Activated T-helper 2 cell treated with anti-CD3 and anti-CD28 coated beads, Interferon-gamma antibody, Interleukin-2, Interleukin-4, amounts not matched to agents 10 μg/mL and 5 μg/mL and 100 μg/mL, durations not matched to agents 14 hours and 24 hours and 36 hours (primary cell): ENCODE results near the gene VPS51. TPM values are rescaled to one million over a fixed set of nuclear protein-coding genes. Genes with fewer than 3 reads are reported as not detected.
A peak's percentile ranks its signal among the peaks of the same experiment; 100 is the strongest.
"Not testable (repeated sequence)": the region's sequence is repeated elsewhere in the genome, so short reads cannot be mapped to it uniquely, and the experiment has no call there.

Experiments
- DNase-seq: peaks from one replicate; pipeline ENCODE4 v3.0.0; 2021; ENCODE audit warnings: low spot score
- H3K27ac Mint-ChIP-seq: one replicate; pipeline ENCODE4 v1.8.0; 2021; ENCODE audit warnings: mixed read lengths
- H3K27me3 Mint-ChIP-seq: one replicate; pipeline ENCODE4 v1.8.0; 2021; ENCODE audit warnings: low read depth, mixed read lengths
- H3K36me3 Mint-ChIP-seq: one replicate; pipeline ENCODE4 v1.8.0; 2021; ENCODE audit warnings: low read depth, mixed read lengths
- H3K4me1 Mint-ChIP-seq: one replicate; pipeline ENCODE4 v1.8.0; 2021; ENCODE audit warnings: low read depth, mixed read lengths
- H3K4me3 Mint-ChIP-seq: one replicate; pipeline ENCODE4 v1.8.0; 2021; ENCODE audit warnings: low read depth, mild to moderate bottlenecking, moderate library complexity, mixed read lengths
- H3K9me3 Mint-ChIP-seq: one replicate; pipeline ENCODE4 v1.8.0; 2021; ENCODE audit warnings: mixed read lengths
- intact Hi-C: fragments of 100-400 bp; cut with micrococcal nuclease; formaldehyde crosslinking; loops from one replicate; pipeline ENCODE4 v1.15.1; 2023
- total RNA-seq: library from RNA; stranded (reverse); gene quantifications from 2 replicates; pipeline ENCODE4 v1.2.3, GENCODE V29; 2022

VPS51 gene
- total RNA-seq, 1 donor from 2014 or later = 121 TPM

DNA sequence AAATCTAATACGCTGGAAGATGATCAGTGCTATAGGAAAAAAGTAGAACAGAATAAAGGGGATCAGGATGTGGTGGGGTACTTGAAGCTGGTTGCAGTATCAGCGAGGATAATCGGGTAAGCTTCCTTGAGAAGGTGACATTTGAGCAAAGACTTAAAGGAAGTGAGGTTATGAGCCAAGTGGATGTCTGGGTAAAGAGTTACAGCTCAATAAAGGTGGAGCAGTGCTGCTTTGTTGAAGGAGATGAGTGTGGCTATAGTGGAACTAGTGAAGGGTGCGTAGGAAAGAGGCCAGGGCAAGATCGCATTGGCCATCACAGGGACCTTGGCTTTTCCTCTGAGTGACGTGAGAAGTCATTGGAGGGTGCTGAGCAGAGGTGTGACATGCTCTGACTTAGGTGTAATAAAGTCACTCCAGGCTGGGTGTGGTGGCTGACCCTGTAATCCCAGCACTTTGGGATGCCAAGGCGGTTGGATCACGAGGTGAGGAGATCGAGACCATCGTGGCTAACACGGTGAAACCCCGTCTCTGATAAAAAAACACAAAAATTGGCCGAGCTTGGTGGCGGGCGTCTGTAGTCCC lies 40.6 kb downstream of the VPS51 start:
- Mint-ChIP-seq H3K36me3 (peaks cover 15% of the 10 kb centered on the region), H3K4me3 (peak overlapping the region; percentile 74), H3K9me3 (no peaks in the 10 kb centered on the region), H3K27me3 (peaks cover 11% of the 10 kb centered on the region), H3K4me1 (peaks cover 26% of the 10 kb centered on the region), H3K27ac (no peak overlapping the region)
- intact Hi-C loops = no loop called here
- no peak for DNase-seq

DNA sequence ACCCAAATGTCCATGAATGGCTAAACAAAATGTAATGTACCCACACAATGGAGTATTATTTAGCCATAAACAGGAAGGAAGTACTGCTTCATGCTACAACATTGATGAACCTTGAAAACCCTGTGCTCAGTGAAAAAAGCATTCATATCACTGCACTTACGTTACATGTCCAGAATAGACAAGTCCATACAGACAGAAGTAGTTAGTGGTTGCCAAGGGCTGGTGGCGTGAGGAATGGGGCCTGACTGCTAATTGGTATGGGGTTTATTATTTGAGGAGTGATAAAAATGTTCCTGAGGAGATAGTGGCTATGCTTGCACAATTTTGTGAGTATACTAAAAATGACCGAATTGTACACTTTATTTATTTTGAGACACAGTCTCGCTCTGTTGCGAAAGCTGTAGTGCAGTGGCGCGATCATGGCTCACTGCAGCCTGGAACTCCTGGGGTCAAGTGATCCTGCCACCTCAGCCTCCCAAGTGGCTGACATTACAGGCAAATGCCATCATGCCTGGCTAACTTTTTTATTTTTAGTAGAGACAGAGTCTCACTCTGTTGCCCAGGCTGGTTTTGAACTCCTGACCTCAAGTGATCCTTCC lies 46.0 kb downstream of the VPS51 start:
- H3K27me3 Mint-ChIP-seq = peaks cover 26% of the 10 kb centered on the region
- H3K4me1 Mint-ChIP-seq = no peaks in the 10 kb centered on the region
- H3K9me3 Mint-ChIP-seq = no peaks in the 10 kb centered on the region
- intact Hi-C loops = no loop called here
- H3K27ac Mint-ChIP-seq = no peak overlapping the region
- no peaks in the 10 kb centered on the region for H3K36me3 Mint-ChIP-seq
- DNase-seq = no peak
- H3K4me3 Mint-ChIP-seq = no peak overlapping the region

DNA sequence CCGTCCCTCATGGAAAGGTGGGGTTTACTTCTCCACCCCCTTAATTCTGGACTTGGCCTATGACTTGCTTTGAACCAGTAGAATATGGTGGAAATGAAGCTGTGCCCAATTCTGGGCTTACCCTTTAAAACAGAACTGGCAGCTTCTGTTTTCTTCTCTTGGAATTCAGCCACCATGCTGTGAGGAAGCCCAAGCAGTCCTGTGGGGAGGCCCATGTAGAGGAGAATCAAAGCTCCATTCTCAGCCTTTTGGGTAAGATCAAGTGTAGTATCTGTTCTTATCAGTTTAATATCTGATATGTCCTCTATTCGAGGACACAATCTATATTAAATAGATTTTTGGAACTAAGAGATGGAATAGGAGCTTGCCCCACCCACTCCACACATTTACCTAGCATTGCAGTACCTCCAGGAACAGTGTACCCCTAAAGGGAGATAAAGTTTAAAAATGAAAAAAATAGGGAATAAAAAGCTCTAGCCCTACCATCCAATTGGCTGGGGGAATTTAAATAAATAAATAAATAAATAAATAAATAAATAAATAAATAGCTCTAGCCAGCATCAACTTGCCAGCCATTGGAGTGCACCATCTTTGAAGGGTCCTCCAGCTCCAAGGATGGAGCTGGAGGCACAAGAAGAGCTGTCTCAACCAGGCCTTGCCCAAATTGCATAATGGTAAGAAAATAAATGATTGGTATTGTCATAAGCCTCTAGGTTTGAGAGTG lies 51.5 kb downstream of the VPS51 start:
- Mint-ChIP-seq H3K36me3 (no peaks in the 10 kb centered on the region), H3K9me3 (no peaks in the 10 kb centered on the region), H3K27ac (no peak overlapping the region), H3K27me3 (peaks cover 10% of the 10 kb centered on the region), H3K4me1 (peaks cover 11% of the 10 kb centered on the region), H3K4me3 (no peak overlapping the region)
- intact Hi-C loops = no loop called here
- DNase-seq = no peak

DNA sequence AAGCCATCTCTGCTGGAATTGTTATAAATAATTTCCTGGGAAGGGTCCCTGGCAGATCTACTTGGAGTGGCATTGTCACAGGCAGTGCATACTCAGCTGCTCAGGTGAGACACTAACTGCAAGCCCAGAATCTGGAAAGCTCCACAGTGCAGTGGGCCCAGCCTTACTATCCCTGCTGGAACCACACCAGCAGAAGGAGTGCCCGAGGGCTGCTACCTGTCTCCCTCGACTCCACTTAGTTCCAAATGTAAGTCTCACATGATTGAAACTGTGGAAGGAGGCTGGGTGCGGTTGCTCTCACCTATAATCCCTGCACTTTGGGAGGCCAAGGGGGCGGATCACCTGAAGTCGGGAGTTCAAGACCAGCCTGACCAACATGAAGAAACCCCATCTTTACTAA lies 52.6 kb downstream of the VPS51 start:
- DNase-seq = no peak
- no peaks in the 10 kb centered on the region for H3K36me3 Mint-ChIP-seq
- H3K27ac Mint-ChIP-seq = no peak overlapping the region
- peaks cover 10% of the 10 kb centered on the region for H3K27me3 Mint-ChIP-seq
- intact Hi-C loops = no loop called here
- peaks cover 13% of the 10 kb centered on the region for H3K4me1 Mint-ChIP-seq
- H3K4me3 Mint-ChIP-seq = no peak overlapping the region
- H3K9me3 Mint-ChIP-seq = no peaks in the 10 kb centered on the region

DNA sequence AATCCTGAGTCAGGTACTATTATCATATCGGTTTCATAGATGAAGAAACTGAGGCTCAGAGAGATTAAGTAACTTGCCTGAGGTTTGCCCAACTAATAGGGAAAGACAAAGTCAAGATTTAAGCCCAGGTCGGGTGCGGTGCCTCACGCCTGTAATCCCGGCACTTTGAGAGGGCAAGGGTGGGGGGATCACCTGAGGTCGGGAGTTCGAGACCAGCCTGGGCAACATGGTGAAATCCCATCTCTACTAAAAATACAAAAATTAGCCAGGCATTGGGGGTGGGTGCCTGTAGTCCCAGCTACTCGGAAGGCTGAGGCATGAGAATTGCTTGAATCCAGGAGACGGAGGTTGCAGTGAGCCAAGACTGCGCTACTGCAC lies 54.1 kb downstream of the VPS51 start:
- intact Hi-C loops, H3K4me3 Mint-ChIP-seq, DNase-seq, H3K36me3 Mint-ChIP-seq, H3K9me3 Mint-ChIP-seq, H3K27ac Mint-ChIP-seq, H3K27me3 Mint-ChIP-seq: not testable (repeated sequence)
- peaks cover 13% of the 10 kb centered on the region for H3K4me1 Mint-ChIP-seq

DNA sequence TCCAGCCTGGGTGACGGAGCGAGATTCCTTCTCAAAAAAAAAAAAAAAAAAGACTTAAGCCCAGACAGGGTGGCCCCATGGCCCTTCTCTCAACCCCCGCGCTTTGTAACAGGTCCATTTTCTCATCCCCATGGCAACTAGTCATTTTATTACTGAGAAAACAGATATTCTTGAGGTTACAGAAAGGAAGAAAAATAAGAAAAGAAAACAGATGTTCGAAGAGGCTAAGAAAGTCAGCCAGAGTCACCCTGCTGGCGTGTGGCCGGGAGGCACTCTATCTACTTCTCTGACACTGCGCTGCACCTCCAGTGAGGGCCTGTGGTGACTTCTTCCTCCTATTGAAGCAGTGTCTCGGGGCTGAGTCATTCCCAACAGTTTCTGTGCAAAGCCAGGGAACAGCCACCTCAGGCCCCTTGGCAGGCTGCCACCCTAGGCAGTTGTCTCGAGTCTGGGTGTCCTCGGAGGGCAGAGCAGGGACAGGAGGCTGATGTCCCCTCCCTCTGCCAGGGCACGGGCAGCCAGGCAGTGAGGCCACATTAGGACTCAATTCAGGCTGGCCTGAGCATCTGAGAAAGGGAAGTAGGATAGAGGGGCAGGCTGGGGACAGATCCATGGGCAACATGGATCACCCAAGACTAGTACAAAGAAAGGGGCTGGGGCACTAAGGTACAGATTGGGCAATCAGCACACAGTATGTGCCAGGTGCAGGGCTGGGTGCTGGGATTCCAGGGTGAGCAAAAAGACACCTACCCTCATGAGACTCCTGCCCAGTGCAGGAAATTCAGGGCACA lies 54.7 kb downstream of the VPS51 start:
- intact Hi-C loops = no loop called here
- DNase-seq = no peak

DNA sequence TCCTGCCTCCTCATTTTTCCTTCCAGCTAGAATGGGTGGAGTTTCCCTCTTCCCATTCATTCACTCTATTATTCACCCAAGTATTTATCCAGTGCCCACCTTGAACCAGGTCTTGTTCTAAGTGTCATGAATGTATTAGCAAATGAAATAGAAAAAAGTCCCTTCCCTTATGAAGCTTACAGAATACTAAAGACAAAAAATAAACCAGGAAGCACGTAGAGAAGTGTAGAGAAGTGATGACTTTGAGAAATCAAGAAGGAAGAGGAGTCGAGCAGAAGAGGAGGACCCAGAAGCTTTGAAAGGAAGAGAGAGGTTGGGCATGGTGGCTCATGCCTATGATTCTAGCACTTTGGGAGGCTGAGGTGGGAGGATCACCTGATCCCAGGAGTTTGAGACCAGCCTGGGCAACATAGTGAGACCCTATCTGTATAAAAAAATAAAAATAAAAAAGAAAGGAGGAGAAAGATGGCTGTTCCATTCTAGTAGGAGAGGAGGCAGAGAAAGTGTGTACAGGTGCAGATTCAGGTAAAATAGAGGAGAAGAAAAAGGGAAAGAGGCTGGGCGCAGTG lies 55.4 kb downstream of the VPS51 start:
- intact Hi-C loops = no loop called here
- no peak for DNase-seq
- Mint-ChIP-seq H3K9me3 (no peaks in the 10 kb centered on the region), H3K27me3 (no peaks in the 10 kb centered on the region), H3K27ac (no peak overlapping the region), H3K36me3 (no peaks in the 10 kb centered on the region), H3K4me1 (peaks cover 13% of the 10 kb centered on the region), H3K4me3 (no peak overlapping the region)

More for the DNA sequence above, 54.7 kb downstream of the VPS51 start:
- peaks cover 13% of the 10 kb centered on the region for H3K4me1 Mint-ChIP-seq
- H3K27me3 Mint-ChIP-seq = peaks cover 6% of the 10 kb centered on the region
- H3K9me3 Mint-ChIP-seq = no peaks in the 10 kb centered on the region
- H3K27ac Mint-ChIP-seq = no peak overlapping the region
- H3K4me3 Mint-ChIP-seq = no peak overlapping the region
- H3K36me3 Mint-ChIP-seq = no peaks in the 10 kb centered on the region

DNA sequence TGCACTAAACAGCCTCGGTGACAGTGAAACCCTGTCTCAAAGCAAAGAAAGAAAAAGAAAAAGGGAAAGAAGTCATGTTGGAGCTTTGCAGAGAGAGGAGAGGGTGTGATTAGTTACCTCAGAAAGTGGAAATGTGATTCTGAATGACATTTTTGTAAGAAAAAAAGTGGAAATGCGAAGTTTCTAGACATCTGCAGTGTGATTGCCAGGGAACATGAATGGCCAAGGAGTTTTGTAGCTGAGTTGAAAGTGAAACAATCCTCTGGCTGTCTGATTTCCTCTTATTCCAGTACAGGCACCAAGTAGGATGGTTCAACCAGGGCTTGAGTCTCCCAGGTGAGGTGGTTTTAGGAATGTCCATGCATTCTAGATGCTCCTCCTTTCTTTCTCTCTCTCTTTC lies 56.1 kb downstream of the VPS51 start:
- Mint-ChIP-seq H3K4me1 (peaks cover 13% of the 10 kb centered on the region), H3K27me3 (no peaks in the 10 kb centered on the region), H3K36me3 (no peaks in the 10 kb centered on the region), H3K9me3 (no peaks in the 10 kb centered on the region), H3K4me3 (no peak overlapping the region), H3K27ac (no peak overlapping the region)
- intact Hi-C loops = no loop called here
- no peak for DNase-seq

DNA sequence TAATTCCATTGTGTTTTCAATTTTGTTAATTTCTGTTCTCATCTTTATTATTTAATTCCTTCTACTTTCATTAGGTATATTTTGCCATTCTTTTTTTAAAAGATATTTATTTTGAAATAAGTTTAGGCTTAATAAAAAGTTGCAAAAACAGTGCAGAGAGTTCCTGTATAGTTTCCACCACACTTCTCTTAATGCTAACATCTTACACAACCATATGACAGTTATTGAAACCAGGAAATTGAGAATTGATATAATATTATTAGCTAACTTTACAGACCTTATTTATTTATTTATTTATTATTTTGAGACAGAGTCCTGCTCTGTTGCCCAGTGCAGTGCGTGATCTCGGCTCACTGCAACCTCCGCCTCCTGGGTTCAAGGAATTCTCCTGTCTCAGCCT lies 60.2 kb downstream of the VPS51 start:
- no peak overlapping the region for H3K4me3 Mint-ChIP-seq
- H3K4me1 Mint-ChIP-seq = peaks cover 5% of the 10 kb centered on the region
- H3K9me3 Mint-ChIP-seq = no peaks in the 10 kb centered on the region
- H3K27ac Mint-ChIP-seq = no peak overlapping the region
- peaks cover 8% of the 10 kb centered on the region for H3K27me3 Mint-ChIP-seq
- intact Hi-C loops = no loop called here
- no peak for DNase-seq
- no peaks in the 10 kb centered on the region for H3K36me3 Mint-ChIP-seq

DNA sequence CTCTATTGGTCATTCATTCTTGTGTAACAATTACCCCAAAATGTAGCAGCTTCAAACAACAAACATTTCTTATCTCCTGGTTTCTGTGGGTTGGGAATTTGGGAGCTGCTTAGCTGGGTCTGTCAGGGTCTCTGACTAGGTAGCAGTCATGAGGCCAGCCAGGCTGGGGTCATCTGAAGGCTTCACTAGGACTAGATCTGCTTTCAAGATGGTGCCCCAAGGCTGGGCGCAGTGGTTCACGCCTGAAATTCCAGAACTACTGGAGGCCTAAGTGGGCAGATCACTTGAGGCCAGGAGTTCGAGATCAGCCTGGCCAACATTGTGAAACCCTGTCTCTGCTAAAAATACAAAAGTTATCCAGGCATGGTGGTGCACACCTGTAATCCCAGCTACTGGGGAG lies 60.9 kb downstream of the VPS51 start:
- intact Hi-C loops = no loop called here
- H3K9me3 Mint-ChIP-seq = no peaks in the 10 kb centered on the region
- H3K4me3 Mint-ChIP-seq = no peak overlapping the region

DNA sequence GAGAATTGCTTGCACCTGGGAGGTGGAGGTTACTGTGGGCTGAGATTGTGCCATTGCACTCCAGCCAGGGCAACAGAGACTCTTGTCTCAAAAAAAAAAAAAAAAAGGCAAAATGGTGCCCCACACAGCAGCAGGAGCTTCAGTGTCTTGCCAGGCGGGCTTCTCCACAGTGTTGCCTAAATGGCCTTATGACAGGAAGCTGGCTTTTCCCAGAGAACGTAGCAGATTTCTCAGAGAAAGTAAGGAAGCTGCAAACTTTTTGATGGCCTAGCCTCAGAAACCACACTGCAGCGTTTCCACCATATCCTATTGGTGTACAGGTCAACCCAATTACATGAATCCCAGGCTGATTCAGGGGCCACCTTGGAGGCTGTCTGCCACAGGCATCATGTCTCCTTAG lies 61.3 kb downstream of the VPS51 start:
- H3K4me3 Mint-ChIP-seq = no peak overlapping the region
- H3K27me3 Mint-ChIP-seq = peaks cover 8% of the 10 kb centered on the region
- H3K36me3 Mint-ChIP-seq = no peaks in the 10 kb centered on the region
- no peak for DNase-seq
- H3K27ac Mint-ChIP-seq = no peak overlapping the region
- no peaks in the 10 kb centered on the region for H3K9me3 Mint-ChIP-seq
- intact Hi-C loops = no loop called here
- peaks cover 2% of the 10 kb centered on the region for H3K4me1 Mint-ChIP-seq

More for the DNA sequence above, 60.9 kb downstream of the VPS51 start:
- H3K36me3 Mint-ChIP-seq = no peaks in the 10 kb centered on the region
- peaks cover 8% of the 10 kb centered on the region for H3K27me3 Mint-ChIP-seq
- no peak overlapping the region for H3K27ac Mint-ChIP-seq
- DNase-seq = no peak
- peaks cover 5% of the 10 kb centered on the region for H3K4me1 Mint-ChIP-seq

DNA sequence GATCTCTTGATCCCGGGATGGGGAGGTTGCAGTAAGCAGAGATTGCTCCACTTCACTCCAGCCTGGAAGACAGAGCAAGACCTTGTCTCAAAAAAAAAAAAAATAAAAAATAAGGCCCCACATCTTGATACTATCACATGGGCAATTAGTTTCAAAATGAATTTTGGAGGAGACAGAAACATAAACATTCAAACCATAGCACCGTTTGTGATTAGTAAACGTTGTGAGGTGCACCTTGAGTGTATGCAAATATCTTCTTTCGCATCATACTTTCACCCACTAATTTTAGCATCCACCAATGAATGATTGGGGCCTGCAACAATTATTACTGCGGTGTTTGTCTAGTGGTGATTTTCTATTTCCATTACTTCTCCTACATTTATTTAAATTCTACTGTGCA lies 63.0 kb downstream of the VPS51 start:
- no peak for DNase-seq
- Mint-ChIP-seq H3K36me3 (no peaks in the 10 kb centered on the region), H3K4me1 (no peaks in the 10 kb centered on the region), H3K27ac (no peak overlapping the region), H3K9me3 (no peaks in the 10 kb centered on the region), H3K4me3 (no peak overlapping the region), H3K27me3 (peaks cover 8% of the 10 kb centered on the region)
- intact Hi-C loops = no loop called here
